HG02852 (cell line): ENCODE measurements around the gene TRIM49.
"Not testable (repeated sequence)": the region's sequence is repeated elsewhere in the genome, so short reads cannot be mapped to it uniquely, and the experiment has no call there.

ENCODE experiments used
- ATAC-seq: cut with Tn5 transposase; IDR thresholded peaks from one replicate; pipeline ENCODE4 v1.9.1; 2021; ENCODE audit warnings: mild to moderate bottlenecking, moderate library complexity; ENCODE audit not compliant: unreplicated experiment

The TRIM49 gene

GRCh38 chr11:89808475-89808874 lies at the start of gene TRIM49:
TRIM49 (minus strand) TSS chr11:89808575; CDS start chr11:89804469, 4,106 bp downstream.
- ATAC-seq, result not testable (repeated sequence)

- ATAC-seq, result not testable (repeated sequence)
These were observed 18.3 kb upstream of the TRIM49 start for GRCh38 chr11:89826694-89827093.

- ATAC-seq, result not testable (repeated sequence)
These were observed 11.6 kb upstream of the TRIM49 start for GRCh38 chr11:89820008-89820407.

- ATAC-seq, result not testable (repeated sequence)
These were observed 5.2 kb upstream of the TRIM49 start for GRCh38 chr11:89813535-89813934.

GRCh38 chr11:89787506-89788063 lies 20.8 kb downstream of the TRIM49 start:
- ATAC-seq, result not testable (repeated sequence)

GRCh38 chr11:89785726-89786125 lies 22.6 kb downstream of the TRIM49 start:
- not testable (repeated sequence) for ATAC-seq

- not testable (repeated sequence) for ATAC-seq
These were observed 57.6 kb downstream of the TRIM49 start for GRCh38 chr11:89750822-89751221.
